ENCODE measurements around the gene AKR1D1. TPM values are rescaled to one million over a fixed set of nuclear protein-coding genes. Genes with fewer than 3 reads are reported as not detected.
A peak's percentile ranks its signal among the peaks of the same experiment; 100 is the strongest.

The AKR1D1 gene
- total and polyA plus RNA-seq, 2 of the 13 experiments (the other 11 are each of a cell fraction or from before 2014, with no cell fraction given): 6.9 to 37.0 TPM

- peak; percentile 83 for TF ChIP-seq ARID3A (IDR thresholded peaks at IDR 0.05; ENCODE audit: low read depth, low read length)
- no peak for TF ChIP-seq ZNF709 (CRISPR knock-in tag; IDR thresholded peaks at IDR 0.05)
- TF ChIP-seq ZNF75D (CRISPR knock-in tag; IDR thresholded peaks at IDR 0.05; ENCODE audit: borderline replicate concordance): no peak
- TF ChIP-seq SMC3 (IDR thresholded peaks at IDR 0.05; ENCODE audit: low read length): no peak
- no peak for TF ChIP-seq WIZ (CRISPR knock-in tag; IDR thresholded peaks at IDR 0.05)
- TF ChIP-seq CHD2 (IDR thresholded peaks at IDR 0.05; ENCODE audit: low read depth, low read length): no peak
- TF ChIP-seq SNAPC2 (CRISPR knock-in tag; IDR thresholded peaks at IDR 0.05): no peak
- TF ChIP-seq ZNF550 (CRISPR knock-in tag; IDR thresholded peaks at IDR 0.05; ENCODE audit: borderline replicate concordance): no peak
- no peak for TF ChIP-seq ZNF354B (CRISPR knock-in tag; IDR thresholded peaks at IDR 0.05)
- TF ChIP-seq PAF1 (CRISPR knock-in tag; IDR thresholded peaks at IDR 0.05): no peak
- TF ChIP-seq ZBTB25 (CRISPR knock-in tag; IDR thresholded peaks at IDR 0.05): no peak
- TF ChIP-seq ZNF292 (CRISPR knock-in tag; IDR thresholded peaks at IDR 0.05; ENCODE audit: borderline replicate concordance, low read depth): no peak
- no peak for TF ChIP-seq JARID2 (CRISPR knock-in tag; IDR thresholded peaks at IDR 0.05; ENCODE audit: insufficient replicate concordance)
- no peak for TF ChIP-seq ZUFSP (CRISPR knock-in tag; IDR thresholded peaks at IDR 0.05; ENCODE audit: borderline replicate concordance)
- TF ChIP-seq ZNF605 (CRISPR knock-in tag; IDR thresholded peaks at IDR 0.05): no peak
- no peak for TF ChIP-seq NFATC3 (CRISPR knock-in tag; IDR thresholded peaks at IDR 0.05)
- no peak for TF ChIP-seq ZNF577 (CRISPR knock-in tag; IDR thresholded peaks at IDR 0.05; ENCODE audit: borderline replicate concordance, low read depth)
- peak; percentile 69 for TF ChIP-seq ONECUT2 (CRISPR knock-in tag; IDR thresholded peaks at IDR 0.05)
- TF ChIP-seq ZNF136 (CRISPR knock-in tag; IDR thresholded peaks at IDR 0.05; ENCODE audit: low read depth): no peak; the same call in 1 of the 2 replicates
- TF ChIP-seq MXD4 (CRISPR knock-in tag; IDR thresholded peaks at IDR 0.05): no peak
- TF ChIP-seq TFE3 (CRISPR knock-in tag; IDR thresholded peaks at IDR 0.05): no peak
- no peak for TF ChIP-seq YEATS4 (CRISPR knock-in tag; IDR thresholded peaks at IDR 0.05; ENCODE audit: borderline replicate concordance)
Measured at GRCh38 chr7:138049505-138050116, 26.6 kb upstream of the AKR1D1 start (continued).

Measured in HepG2 (cell line).